Mucosa of gallbladder (tissue), 1 donor: ENCODE measurements around the gene PDSS2. TPM values are rescaled to one million over a fixed set of nuclear protein-coding genes. Genes with fewer than 3 reads are reported as not detected.
"Not testable (repeated sequence)": the region's sequence is repeated elsewhere in the genome, so short reads cannot be mapped to it uniquely, and the experiment has no call there.

Experiments
- DNase-seq: peaks from one replicate; pipeline ENCODE4 v3.0.0-alpha.2; 2020; ENCODE audit warnings: low spot score
- total RNA-seq: library from RNA; stranded (reverse); gene quantifications from one replicate; pipeline ENCODE4 v1.2.1, GENCODE V29; 2021
- donor health status: DM: no; HTN: no; CAD: no.

The PDSS2 gene
- total RNA-seq, 1 donor from 2014 or later: 17.7 TPM

DNA sequence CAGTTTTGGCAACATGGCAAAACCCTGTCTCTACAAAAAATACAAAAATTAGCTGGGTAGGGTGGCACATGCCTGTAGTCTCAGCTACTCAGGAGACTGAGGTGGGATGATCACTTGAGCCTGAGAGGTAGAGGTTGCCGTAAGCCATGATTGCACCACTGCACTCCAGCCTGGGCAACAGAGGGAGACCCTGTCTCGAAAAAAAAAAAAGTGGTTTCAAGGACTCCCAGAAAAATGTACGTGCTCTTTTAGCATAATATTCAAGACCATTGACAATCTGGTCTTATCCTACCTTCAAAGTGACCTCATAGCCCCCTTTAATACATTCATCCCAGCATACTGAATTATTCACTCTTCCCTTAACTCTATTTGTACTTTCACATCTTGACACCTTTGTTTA, 16.0 kb upstream of the PDSS2 start:
- not testable (repeated sequence) for DNase-seq

DNA sequence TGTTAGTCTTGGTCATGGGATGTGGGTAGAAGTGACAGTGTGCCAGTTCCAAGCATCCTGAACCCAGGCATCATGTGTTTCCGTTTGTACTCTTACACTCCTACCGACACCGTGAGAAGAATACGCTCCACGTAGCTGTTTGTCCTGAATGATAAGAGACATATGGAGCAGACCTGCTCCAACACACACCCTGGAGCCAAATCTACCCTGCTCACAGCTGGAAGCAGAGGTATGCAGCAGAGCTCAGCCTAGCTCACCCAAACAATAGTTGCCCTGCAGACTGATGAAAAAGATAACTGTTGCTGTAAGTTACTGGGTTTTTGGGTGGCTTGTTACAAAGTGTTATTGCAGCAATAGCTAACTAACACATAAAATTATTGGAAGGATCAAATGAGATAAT, 14.3 kb upstream of the PDSS2 start:
- DNase-seq: no peak

DNA sequence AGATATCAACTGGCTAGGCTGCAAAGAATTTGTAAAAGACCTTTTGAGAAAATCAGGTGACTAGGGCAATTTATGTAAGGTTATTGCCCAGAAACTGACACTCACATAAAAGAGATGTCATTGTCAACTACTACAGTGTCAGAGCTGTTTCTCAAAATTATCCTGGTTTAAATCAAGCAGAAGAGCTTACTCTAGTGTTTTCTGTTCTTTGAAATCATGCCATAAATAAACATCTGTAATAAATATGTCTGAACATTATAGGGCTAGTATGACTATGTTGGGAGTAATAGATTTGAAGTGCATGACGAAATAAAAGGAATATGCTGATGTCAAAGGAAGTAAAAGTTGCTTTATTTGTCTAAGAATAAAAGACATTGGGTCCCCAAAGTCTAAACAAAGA, 11.0 kb upstream of the PDSS2 start:
- DNase-seq: no peak

DNA sequence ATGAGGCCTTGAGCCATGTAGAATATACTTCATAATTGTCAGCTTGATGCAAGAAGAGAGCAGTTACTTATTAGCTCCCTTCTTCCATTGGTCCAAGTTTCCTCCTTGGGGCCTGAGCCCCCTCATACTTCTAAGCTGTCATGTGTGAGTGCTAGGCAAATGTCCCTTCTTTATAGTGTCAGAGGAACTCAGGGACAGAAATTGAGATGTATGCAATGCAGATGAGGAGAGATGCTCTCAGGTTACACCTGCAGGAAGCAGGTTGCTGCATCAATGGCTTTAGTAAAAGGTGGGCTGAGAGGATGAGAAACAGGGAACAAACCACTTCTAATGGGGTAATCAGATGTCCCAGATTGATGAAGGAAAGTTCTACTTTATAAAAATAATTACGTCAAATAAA, 6.7 kb upstream of the PDSS2 start:
- no peak for DNase-seq

DNA sequence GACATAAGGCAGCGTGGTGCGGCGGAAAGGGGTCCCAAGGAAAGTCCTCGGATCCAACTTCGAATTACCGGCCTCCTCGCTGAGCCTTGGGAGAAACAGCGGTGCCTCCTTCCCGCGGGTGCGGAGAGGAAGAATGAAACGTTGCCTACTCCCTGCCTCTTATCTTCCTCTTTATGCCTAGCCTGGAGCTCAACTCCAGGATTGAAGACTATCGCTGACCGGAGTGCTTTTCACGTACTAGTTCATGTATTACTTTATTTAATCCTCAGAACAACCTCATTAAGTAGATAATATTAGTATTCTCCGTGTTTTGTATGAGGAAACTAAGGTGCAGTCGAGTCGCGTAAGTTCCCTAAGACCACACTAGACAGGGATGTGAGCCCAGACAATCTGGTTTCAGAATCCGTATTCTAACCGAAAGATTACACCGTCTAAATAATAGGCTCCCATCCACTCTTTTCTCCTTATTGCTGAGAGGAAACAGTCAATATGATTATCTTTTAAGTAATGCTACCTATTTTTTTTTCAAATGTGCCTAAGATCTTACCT, 793 bp upstream of the PDSS2 start:
- no peak for DNase-seq

DNA sequence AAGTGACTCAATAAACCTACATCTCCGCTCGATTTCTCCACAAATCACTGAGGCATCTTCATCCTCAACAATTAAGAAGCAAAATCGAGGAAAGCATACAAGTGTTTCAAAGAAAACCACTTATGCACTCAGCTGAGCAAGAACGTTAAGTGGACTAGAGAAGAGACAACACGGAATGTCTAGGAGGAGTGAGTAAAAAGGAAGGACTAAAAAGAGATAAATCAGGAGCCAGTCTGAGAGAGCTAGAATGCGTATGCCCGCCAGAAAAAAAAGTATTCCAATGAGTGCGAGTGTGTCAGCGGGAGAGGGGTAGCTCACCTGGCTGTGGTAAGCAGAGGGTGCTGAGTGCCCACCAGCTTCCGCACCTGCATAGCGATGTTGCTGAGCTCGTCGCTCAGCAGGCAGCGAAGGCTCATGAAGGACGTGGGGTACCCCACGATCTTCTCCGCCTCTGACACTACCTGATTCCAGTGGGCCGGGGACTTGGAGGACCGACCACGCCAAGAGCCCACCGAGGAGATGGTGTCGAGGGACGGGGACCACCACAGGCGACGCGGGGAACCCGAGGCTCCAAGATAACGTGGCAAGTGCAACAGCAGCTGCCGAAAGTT, 587 bp downstream of the PDSS2 start:
- DNase-seq: peak; percentile 10

DNA sequence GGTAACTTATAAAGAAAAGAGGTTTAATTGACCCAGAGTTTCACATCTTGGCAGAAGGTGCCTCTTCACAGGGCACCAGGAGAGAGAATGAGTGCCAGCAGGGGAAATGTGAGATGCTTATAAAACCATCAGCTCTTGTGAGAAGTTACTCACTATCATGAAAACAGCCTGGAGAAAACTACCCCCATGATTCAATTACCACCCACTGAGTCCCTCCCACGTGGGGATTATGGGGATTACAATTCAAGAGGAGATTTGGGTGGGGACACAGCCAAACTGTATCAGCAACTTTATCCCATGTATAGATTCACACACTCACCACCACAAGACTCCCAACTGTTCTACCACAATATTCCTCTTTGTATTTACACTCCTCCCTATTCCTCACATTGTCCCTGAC, 10.6 kb downstream of the PDSS2 start:
- no peak for DNase-seq

DNA sequence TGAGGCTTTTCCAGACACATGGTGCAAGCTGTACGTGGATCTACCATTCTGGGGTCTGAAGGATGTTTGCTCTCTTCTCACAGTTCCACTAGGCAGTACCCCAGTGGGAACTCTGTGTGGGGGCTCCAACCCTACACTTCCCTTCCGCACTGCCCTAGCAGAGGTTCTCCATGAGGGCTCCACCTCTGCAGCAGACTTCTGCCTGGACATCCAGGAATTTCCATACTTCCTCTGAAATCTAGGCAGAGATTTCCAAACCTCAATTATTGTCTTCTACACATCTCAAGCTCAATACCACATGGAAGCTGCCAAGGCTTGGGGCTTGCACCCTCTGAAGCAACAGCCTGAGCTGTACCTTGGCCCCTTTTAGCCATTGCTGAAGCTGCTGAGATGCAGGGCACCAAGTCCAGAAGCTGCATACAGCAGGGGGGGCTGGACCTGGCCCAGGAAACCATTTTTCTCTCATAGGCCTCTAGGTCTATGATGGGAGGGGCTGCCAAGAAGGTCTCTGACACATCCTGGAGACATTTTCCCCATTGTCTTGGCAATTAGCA, 11.6 kb downstream of the PDSS2 start:
- DNase-seq: no peak

DNA sequence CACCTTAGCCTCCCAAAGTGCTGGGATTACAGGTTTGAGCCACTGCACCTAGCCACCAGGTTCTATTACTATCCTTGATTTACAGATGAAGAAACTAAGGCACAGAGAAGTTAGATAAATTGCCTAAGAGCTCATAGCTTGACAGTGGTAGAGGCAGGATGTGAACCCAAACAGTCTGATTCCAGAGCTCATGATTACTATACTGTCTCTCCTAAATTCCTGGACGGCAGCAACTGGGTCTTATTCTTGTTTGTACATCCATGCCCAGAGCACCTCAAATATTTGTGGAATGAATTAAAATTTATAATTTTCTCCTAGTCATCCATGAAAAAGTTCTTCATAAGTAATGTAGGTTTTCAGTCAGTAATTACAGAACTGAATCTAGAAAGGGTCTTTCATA, 15.1 kb downstream of the PDSS2 start:
- no peak for DNase-seq

DNA sequence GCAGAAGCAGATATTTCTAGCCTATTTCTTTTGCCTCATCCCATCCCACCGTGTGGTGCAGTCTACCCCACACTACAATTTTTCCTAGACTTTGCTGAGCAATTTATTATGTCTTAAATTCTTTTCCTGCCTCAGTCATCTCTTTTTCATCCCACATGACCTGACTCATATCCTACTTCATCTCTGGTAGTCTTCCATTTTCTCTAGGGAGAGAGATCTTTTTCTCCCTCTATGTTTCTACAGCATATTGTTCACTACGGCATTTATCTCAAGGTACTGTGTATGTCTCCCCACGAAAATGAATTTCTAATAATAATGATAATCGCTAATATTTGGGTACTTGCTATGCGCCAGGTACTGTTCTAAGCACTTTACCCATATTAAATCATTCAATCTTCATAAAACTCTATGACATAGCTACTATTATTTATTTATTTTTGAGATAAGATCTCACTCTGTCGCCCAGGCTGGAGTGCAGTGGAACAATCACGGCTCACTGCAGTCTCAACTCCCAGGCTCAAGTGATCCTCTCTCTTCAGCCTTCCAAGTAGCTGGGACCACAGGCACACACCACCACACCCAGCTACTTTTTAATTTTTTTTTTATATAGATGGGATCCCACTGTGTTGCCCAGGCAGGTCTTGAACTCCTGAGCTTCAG, 15.6 kb downstream of the PDSS2 start:
- no peak for DNase-seq

DNA sequence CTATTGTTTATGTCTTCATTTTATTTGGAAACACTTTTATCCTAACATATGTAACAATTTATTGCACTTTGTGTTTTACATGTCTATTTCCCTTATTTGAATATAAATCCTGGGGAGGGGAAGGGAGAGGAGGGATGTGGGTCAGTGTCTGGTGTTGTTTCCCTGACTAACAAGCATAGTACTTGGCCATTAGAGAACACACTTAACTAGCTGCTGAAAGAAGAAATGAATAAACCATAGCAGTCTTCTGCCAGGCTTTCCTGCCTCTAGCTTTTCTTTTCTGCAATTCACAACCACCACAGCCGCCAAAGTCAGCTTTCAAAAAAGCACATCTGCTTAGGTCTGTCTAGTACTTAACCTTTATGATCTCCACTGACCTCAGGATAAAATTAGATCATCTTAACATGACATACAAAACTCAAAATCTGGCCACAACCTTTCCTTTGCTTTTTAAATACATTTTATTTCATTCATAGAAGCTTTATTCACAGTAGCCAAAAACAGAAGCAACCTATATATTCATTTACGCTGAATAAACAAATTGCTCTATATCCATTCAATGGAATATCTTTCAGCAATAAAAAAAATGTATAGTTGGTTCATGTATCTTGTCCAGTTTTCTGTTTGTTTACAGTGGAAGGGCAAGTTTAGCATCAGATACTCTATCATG, 16.3 kb downstream of the PDSS2 start:
- DNase-seq: no peak

DNA sequence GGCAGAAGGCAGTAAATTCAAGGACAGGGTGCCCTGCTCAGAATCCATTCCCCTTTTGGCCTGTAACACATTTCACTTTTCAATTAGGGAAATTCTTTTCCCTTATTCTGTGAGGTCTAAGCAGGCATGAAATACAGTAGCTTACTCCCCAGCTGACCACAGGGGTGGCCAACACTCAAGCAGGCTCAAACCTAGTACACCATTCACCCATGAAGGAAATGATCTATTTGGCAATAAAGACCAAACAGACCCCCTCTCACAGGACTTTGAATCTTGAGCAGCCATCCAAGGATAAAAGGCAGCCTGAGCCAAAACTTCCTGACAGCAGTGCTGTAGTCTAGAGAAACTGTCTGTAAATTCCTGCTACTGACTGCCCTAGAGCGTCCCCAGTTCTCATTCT, 17.7 kb downstream of the PDSS2 start:
- DNase-seq: no peak

DNA sequence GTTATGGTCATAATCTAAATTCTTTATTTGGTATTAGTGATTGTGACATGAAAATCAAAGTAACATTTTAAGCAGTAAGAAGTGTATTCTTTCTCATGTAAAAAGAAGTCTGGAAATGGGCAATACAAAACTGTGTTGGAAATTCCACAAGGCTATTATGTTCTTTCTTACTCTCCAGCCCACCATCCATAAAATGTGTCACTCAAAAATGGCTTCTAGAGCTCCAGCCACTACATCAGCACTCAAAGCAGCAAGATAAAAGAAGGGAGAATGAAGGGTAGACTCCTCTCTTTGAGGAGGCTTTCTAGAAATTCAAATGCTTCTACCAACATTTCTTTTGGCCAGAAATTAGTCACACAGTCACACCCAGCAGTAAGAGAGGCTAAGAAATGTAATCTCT, 18.4 kb downstream of the PDSS2 start:
- no peak for DNase-seq

DNA sequence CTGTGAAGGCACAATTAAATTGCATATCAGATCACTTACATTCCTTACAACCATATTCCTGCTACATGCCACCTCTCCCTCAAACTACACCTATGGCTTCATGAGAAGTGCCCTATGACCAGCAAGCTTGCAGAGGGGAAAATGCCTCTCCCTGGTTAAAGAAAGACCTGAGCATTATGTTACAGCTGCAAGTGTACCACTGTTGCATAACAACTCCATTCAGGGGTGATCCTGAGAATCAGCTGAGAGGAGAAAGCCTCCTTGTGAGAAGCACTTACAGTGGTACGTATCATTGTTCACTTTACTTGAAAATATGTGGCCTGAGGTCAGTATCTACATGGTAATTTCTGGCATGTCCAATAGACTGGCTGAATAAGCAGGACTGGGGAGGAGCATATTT, 20.0 kb downstream of the PDSS2 start:
- no peak for DNase-seq

DNA sequence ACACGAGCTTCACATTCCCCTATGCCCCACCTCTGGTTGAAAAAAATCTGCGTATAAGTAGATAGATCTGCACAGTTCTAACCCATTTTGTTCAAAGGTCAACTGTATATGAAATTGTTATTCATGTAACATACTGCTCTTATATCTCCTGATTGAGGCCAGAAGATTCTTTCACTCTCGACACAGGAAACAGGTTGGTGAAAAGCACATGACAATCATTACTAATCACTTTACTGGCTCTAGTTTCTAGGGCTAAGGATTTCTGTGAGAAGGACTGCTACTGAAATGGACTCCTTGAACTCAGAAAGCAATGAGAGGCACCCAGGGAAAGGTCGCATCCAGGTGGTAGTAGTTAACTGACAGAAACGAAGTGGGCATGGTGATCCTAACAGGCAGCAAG, 21.7 kb downstream of the PDSS2 start:
- DNase-seq: no peak

DNA sequence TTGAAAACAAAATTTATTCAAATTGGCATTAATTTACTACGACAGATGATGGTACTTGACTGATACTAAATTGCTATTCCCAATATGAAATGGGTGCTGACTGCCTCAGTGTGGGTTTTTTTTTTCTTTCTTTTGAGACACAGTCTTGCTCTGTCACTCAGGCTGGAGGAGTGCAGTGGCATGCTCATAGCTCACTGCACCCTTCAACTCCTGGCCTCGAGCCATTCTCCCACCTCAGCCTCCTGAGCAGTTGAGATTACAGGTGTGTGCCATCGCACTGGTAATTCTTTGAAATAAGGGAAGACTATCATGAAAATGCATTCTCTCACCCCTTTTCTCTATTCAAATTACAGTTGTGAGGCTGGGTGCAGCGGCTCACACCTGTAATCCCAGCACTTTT, 22.5 kb downstream of the PDSS2 start:
- DNase-seq: no peak

DNA sequence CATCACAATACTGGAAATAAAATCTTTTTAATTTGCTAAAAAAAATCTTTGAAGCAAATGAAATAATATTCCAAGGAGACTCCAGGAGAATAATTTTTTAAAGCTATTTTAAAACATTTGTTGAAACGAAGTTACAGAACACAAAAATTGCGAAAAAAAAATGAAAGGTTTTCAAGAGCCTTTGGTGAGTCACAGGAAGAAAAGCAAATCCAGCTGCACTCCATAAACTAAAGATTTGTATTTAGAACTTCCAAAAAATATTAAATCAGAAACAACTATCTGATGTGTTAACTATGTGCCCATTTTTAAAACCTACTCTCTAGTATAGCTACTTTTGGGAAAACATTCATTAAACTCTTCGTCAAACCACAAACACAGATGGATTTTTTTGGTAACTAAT, 23.6 kb downstream of the PDSS2 start:
- DNase-seq: no peak

DNA sequence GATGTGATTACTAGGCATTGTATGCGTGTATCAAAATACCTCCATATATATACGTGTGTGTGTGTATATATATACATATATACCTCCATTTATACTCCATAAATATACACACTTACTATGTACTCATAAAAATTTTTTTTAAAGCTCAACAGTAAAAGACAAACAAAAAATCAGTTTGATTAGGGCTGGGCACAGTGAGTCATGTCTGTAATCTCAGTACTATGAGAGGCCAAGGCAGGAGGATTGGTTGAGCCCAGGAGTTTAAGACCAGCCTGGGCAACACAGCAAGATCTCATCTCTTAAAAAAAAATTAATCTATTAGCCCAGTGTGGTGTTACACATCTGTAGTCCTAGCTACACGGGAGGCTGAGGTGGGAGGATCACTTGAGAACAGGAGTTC, 24.6 kb downstream of the PDSS2 start:
- no peak for DNase-seq

DNA sequence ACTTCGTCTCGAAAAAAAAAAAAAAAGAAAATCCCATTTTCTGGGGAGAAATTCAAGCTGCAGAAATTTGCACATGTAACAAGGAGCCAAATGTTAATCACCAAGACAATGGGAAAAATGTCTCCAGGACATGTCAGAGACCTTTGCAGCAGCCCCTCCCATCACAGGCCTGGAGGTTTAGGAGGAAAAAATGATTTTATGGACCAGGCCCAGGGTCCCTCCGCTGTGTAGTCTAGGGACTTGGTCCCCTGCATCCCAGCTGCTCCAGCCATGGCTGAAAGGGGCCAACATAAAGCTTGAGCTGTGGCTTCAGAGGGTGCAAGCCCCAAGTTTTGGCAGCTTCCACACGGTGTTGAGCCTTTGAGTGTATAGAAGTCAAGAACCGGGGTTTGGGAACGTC, 33.4 kb downstream of the PDSS2 start:
- not testable (repeated sequence) for DNase-seq

DNA sequence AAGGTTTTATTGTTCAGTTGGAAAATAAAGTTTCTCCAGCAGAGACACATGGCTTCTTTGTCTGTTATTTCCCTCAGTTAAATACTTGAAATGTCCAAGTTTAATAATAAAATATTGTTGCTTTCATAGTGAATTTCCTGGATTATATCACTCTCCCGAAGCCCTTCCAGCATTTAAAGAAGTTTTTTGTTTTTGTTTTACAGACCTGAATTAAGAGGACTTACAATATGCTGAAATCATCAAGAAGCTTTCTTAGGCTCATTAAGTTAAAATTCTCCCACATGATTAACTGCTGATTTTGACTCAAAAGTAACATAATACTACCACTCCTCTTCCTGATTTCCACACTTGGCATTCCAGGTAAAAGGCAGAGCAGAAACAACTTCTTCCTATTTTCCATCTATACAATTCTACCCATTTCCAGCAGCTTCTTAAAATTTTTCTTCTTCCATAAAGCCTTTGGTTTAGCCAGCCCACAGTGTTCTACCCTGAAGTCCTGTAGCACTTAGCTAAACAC, 35.8 kb downstream of the PDSS2 start:
- no peak for DNase-seq

DNA sequence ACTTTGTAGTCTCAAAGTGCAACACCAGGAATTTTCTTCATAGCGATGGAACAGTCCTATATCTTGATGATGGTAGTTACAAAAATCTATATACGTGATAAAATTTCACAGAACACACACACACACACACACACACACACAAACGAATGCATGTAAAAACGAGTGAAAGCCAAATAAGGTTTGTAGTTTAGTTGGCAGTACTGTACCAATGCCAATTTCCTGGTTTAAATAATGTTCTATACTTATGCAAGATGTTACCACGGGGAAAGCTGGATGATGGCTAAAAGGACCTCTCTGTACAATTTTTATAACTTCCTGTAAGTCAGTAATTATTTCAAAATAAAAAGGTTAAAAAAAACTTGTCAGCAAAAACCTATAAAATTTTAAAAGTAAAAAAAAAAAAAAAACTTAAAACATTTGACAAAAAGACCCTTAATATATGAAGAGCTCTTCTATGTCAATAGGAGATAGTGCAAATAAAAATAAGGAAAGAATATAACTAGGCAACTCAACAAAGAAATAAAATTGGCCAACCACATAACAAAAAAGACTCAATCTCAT, 37.6 kb downstream of the PDSS2 start:
- no peak for DNase-seq

DNA sequence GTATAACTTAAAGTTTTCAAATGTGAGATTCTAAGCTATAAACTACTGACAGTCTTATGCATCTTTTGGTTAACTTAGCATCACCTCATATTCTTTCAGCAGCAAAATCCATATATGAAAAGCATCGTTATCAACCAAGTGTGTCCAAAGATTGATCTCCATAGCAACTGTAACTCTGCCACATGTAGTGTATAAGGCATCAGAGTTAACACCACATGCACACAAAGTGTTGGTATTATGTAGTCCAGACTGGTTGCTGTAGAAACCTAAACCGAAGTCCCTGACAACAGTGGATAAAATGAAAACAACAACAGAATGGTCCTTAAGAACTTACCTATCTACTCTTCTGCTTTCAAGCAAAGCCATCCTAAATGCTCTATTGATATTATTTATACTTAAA, 39.6 kb downstream of the PDSS2 start:
- DNase-seq: no peak
